ENCODE results near the gene ABLIM1. TPM values are rescaled to one million over a fixed set of nuclear protein-coding genes. Genes with fewer than 3 reads are reported as not detected.

ABLIM1 gene
- total RNA-seq, 1 donor from 2014 or later = 39.8 TPM

GRCh38 chr10:114646426-114646825 is 11.6 kb downstream of the ABLIM1 start:
- Mint-ChIP-seq H3K36me3 (no peaks in the 10 kb centered on the region), H3K27ac (no peak overlapping the region), H3K4me3 (no peak overlapping the region), H3K9me3 (no peaks in the 10 kb centered on the region), H3K27me3 (ENCODE audit: insufficient read depth, low read depth) (peaks cover 4% of the 10 kb centered on the region), H3K4me1 (no peaks in the 10 kb centered on the region)
- H2AFZ ChIP-seq (replicated peaks) = no peak overlapping the region
- no peaks in the 10 kb centered on the region for H3K36me3 ChIP-seq
- H3K79me2 ChIP-seq (ENCODE audit: low read depth) = no peaks in the 10 kb centered on the region
- no peak overlapping the region for H3K9ac ChIP-seq
- TF ChIP-seq EZH2 (IDR thresholded peaks at IDR 0.05) (no peak), EZH2phosphoT487 (IDR thresholded peaks at IDR 0.05) (no peak)
- TF ChIP-seq, protein P1, sequence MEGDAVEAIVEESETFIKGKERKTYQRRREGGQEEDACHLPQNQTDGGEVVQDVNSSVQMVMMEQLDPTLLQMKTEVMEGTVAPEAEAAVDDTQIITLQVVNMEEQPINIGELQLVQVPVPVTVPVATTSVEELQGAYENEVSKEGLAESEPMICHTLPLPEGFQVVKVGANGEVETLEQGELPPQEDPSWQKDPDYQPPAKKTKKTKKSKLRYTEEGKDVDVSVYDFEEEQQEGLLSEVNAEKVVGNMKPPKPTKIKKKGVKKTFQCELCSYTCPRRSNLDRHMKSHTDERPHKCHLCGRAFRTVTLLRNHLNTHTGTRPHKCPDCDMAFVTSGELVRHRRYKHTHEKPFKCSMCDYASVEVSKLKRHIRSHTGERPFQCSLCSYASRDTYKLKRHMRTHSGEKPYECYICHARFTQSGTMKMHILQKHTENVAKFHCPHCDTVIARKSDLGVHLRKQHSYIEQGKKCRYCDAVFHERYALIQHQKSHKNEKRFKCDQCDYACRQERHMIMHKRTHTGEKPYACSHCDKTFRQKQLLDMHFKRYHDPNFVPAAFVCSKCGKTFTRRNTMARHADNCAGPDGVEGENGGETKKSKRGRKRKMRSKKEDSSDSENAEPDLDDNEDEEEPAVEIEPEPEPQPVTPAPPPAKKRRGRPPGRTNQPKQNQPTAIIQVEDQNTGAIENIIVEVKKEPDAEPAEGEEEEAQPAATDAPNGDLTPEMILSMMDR (IDR thresholded peaks at IDR 0.05) = no peak
- H3K4me3 ChIP-seq = no peak overlapping the region
- H3F3A ChIP-seq (ENCODE audit: low read depth) = no peaks in the 10 kb centered on the region
- H3K9me3 ChIP-seq (ENCODE audit: low read depth) = no peaks in the 10 kb centered on the region
- no peaks in the 10 kb centered on the region for H4K20me1 ChIP-seq (ENCODE audit: low read depth)
- no peak overlapping the region for H3K27ac ChIP-seq
- no peaks in the 10 kb centered on the region for H3K27me3 ChIP-seq
- no peak for DNase-seq (ENCODE audit: low spot score)
- H3K4me1 ChIP-seq = no peaks in the 10 kb centered on the region
- H3K4me2 ChIP-seq = no peak overlapping the region

DNA sequence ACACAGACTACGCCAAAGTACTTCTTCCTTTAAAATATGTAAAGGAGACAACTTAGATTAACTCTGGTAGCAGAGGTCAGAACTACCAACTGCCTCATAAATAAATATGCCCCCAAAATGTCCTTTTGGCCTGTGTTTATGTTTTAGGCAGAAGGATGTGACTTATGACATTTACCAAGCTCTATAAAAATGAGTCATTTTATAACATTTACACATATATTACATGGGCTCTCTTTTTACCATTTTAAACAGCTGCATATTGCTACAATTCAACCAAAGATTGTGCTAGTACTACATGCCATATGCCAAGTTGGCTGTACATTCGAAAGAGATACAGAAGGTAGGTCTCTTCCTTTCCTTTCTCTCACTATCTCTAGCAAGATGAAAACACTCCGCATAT is 12.4 kb downstream of the ABLIM1 start:
- Mint-ChIP-seq H3K9me3 (no peaks in the 10 kb centered on the region), H3K36me3 (no peaks in the 10 kb centered on the region), H3K4me3 (no peak overlapping the region), H3K4me1 (no peaks in the 10 kb centered on the region), H3K27me3 (ENCODE audit: insufficient read depth, low read depth) (peaks cover 3% of the 10 kb centered on the region), H3K27ac (no peak overlapping the region)
- H3K4me2 ChIP-seq = no peak overlapping the region
- no peak overlapping the region for H3K4me3 ChIP-seq
- no peaks in the 10 kb centered on the region for H3F3A ChIP-seq (ENCODE audit: low read depth)
- no peaks in the 10 kb centered on the region for H3K79me2 ChIP-seq (ENCODE audit: low read depth)
- TF ChIP-seq EZH2phosphoT487 (IDR thresholded peaks at IDR 0.05) (no peak), EZH2 (IDR thresholded peaks at IDR 0.05) (no peak)
- TF ChIP-seq, protein P1 (IDR thresholded peaks at IDR 0.05) = no peak
- no peaks in the 10 kb centered on the region for H3K9me3 ChIP-seq (ENCODE audit: low read depth)
- H3K9ac ChIP-seq = no peak overlapping the region
- H3K27ac ChIP-seq = no peak overlapping the region
- no peaks in the 10 kb centered on the region for H4K20me1 ChIP-seq (ENCODE audit: low read depth)
- H3K4me1 ChIP-seq = no peaks in the 10 kb centered on the region
- DNase-seq (ENCODE audit: low spot score) = no peak
- H2AFZ ChIP-seq (replicated peaks) = no peak overlapping the region
- no peaks in the 10 kb centered on the region for H3K36me3 ChIP-seq
- H3K27me3 ChIP-seq = no peaks in the 10 kb centered on the region

DNA sequence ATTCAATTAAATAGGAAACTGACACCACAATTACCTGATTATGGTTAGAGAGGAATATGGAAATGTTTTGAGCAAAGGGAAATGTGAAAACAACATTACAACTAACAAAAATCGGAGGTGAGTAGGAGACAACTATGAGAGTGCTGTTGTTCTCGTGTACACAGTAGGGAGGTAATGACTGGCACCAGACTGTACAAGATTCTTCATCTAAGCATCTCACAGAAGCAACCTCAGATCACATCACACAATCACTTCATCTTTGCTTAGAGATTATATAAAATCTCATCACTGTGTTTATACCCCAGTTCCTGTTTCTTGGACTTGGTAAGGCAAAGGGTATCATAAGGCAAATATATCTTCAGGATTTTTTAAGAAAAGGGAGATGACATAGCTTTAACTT is 14.9 kb downstream of the ABLIM1 start:
- Histone ChIP-seq H3K4me3 (no peak overlapping the region), H4K20me1 (ENCODE audit: low read depth) (no peaks in the 10 kb centered on the region), H3K79me2 (ENCODE audit: low read depth) (no peaks in the 10 kb centered on the region), H2AFZ (replicated peaks) (no peak overlapping the region), H3K4me2 (no peak overlapping the region), H3K4me1 (no peaks in the 10 kb centered on the region), H3K9ac (no peak overlapping the region), H3K9me3 (ENCODE audit: low read depth) (no peaks in the 10 kb centered on the region), H3K27me3 (no peaks in the 10 kb centered on the region), H3K36me3 (no peaks in the 10 kb centered on the region), H3K27ac (no peak overlapping the region), H3F3A (ENCODE audit: low read depth) (no peaks in the 10 kb centered on the region)
- Mint-ChIP-seq H3K9me3 (no peaks in the 10 kb centered on the region), H3K4me1 (peaks cover 15% of the 10 kb centered on the region), H3K27ac (no peak overlapping the region), H3K4me3 (no peak overlapping the region), H3K36me3 (no peaks in the 10 kb centered on the region), H3K27me3 (ENCODE audit: insufficient read depth, low read depth) (peaks cover 2% of the 10 kb centered on the region)
- TF ChIP-seq EZH2phosphoT487 (IDR thresholded peaks at IDR 0.05) (no peak), EZH2 (IDR thresholded peaks at IDR 0.05) (no peak)
- TF ChIP-seq, protein P1 (IDR thresholded peaks at IDR 0.05) = no peak
- DNase-seq (ENCODE audit: low spot score) = no peak

All from neural progenitor cell (in vitro differentiated cells).